IMR-90 (cell line): ENCODE results near the gene EFHC1. TPM values are rescaled to one million over a fixed set of nuclear protein-coding genes. Genes with fewer than 3 reads are reported as not detected.

ENCODE experiments used
- ATAC-seq: fragments of 200-7000 bp; cut with Tn5 transposase; 2 replicates; pipeline ENCODE4 v1.9.1; 2020; ENCODE audit warnings: low read depth, mild to moderate bottlenecking, moderate library complexity
- BruUV-seq: library from RNA; stranded (reverse); fragments of 400-500 nt; replicated peaks from 2 replicates; lab custom pipeline; 2021; lab: Mats Ljungman, UMichigan
- CTCF ChIA-PET: fragments of 300-600 bp; formaldehyde crosslinking; extraction: SDS; loops from one replicate; lab custom pipeline; 2021; ENCODE audit warnings: antibody characterized with exemption; lab: Yijun Ruan, JAX
- POLR2A ChIA-PET: fragments of 300-600 bp; sonication (Branson Sonifier 250); formaldehyde crosslinking; loops from one replicate; lab custom pipeline; 2022; ENCODE audit warnings: antibody characterized with exemption; ENCODE audit not compliant: unreplicated experiment; lab: Charles Lee
- DNase-seq: peaks from one replicate; pipeline ENCODE4 v3.0.0; 2013
- H2AFZ ChIP-seq: replicated peaks from 2 replicates; pipeline ENCODE3; 2013; ENCODE audit warnings: low read length, mild to moderate bottlenecking; ENCODE audit not compliant: poor library complexity
- H2AK5ac ChIP-seq: 2 replicates; pipeline ENCODE4 v1.6.1; 2013; ENCODE audit warnings: low read depth, low read length, inconsistent platforms
- H2AK9ac ChIP-seq: replicated peaks from 2 replicates; pipeline ENCODE3; 2013; ENCODE audit warnings: mild to moderate bottlenecking, low read depth, low read length, moderate library complexity; ENCODE audit not compliant: poor library complexity
- H2BK120ac ChIP-seq: 2 replicates; pipeline ENCODE4 v1.6.1; 2013; ENCODE audit warnings: low read depth, low read length, inconsistent platforms
- H2BK15ac ChIP-seq: 3 replicates; pipeline ENCODE4 v1.6.1; 2013; ENCODE audit warnings: low read depth, low read length, inconsistent platforms
- H2BK20ac ChIP-seq: 2 replicates; pipeline ENCODE4 v1.6.1; 2013; ENCODE audit warnings: low read depth, mild to moderate bottlenecking, inconsistent platforms, low read length, moderate library complexity
- H2BK5ac ChIP-seq: 2 replicates; pipeline ENCODE4 v1.6.1; 2013; ENCODE audit warnings: mild to moderate bottlenecking, low read depth, low read length, inconsistent platforms; ENCODE audit not compliant: poor library complexity, severe bottlenecking
- H3K14ac ChIP-seq: replicated peaks from 2 replicates; pipeline ENCODE4 v1.6.1; 2013; ENCODE audit warnings: low read depth, low read length, inconsistent platforms
- H3K18ac ChIP-seq: 2 replicates; pipeline ENCODE4 v1.6.1; 2013; ENCODE audit warnings: low read depth, low read length, control low read depth
- H3K23ac ChIP-seq: 2 replicates; pipeline ENCODE4 v1.6.1; 2013; ENCODE audit warnings: low read depth, low read length, inconsistent platforms
- H3K27ac ChIP-seq: 2 replicates; pipeline ENCODE4 v1.5.1; 2013; ENCODE audit warnings: mild to moderate bottlenecking, control low read depth, low read length; ENCODE audit not compliant: insufficient read depth
- H3K27me3 ChIP-seq: 2 replicates; pipeline ENCODE4 v1.6.1; 2013; ENCODE audit warnings: low read length; ENCODE audit not compliant: control insufficient read depth, insufficient read depth
- H3K36me3 ChIP-seq: 2 replicates; pipeline ENCODE4 v1.6.1; 2013; ENCODE audit warnings: low read length, mixed read lengths; ENCODE audit not compliant: control insufficient read depth, insufficient read depth
- H3K4ac ChIP-seq: 2 replicates; pipeline ENCODE4 v1.6.1; 2013; ENCODE audit warnings: low read depth, low read length, inconsistent platforms
- H3K4me1 ChIP-seq: 2 replicates; pipeline ENCODE4 v1.6.1; 2013; ENCODE audit warnings: low read length, mixed read lengths; ENCODE audit not compliant: control insufficient read depth, insufficient read depth
- H3K4me2 ChIP-seq: 2 replicates; pipeline ENCODE4 v1.6.1; 2013; ENCODE audit warnings: low read depth, mild to moderate bottlenecking, control low read depth, low read length, moderate library complexity
- H3K4me3 ChIP-seq: 2 replicates; pipeline ENCODE4 v1.5.1; 2013; ENCODE audit warnings: low read depth, mild to moderate bottlenecking, control low read depth, low read length, moderate library complexity; ENCODE audit not compliant: insufficient read depth
- H3K56ac ChIP-seq: 2 replicates; pipeline ENCODE4 v1.6.1; 2013; ENCODE audit warnings: low read length, inconsistent platforms; ENCODE audit not compliant: insufficient read depth; ENCODE audit errors: extremely low read depth
- H3K79me1 ChIP-seq, 2 experiments: 2 replicates each; pipeline ENCODE4 v1.6.1; 2013; ENCODE audit warnings: low read length in 2 of 2, inconsistent platforms in 1 of 2, low read depth in 1 of 2
- H3K9ac ChIP-seq: 2 replicates; pipeline ENCODE4 v1.6.1; 2013; ENCODE audit warnings: low read depth, low read length, control low read depth
- H3K9me1 ChIP-seq: 2 replicates; pipeline ENCODE4 v1.6.1; 2013; ENCODE audit warnings: low read length, inconsistent platforms; ENCODE audit not compliant: insufficient read depth
- H3K9me3 ChIP-seq: 2 replicates; pipeline ENCODE4 v1.6.1; 2013; ENCODE audit warnings: low read length; ENCODE audit not compliant: control insufficient read depth, insufficient read depth
- H4K20me1 ChIP-seq: 2 replicates; pipeline ENCODE4 v1.6.1; 2013; ENCODE audit warnings: low read length, inconsistent platforms; ENCODE audit not compliant: insufficient read depth
- H4K5ac ChIP-seq: 2 replicates; pipeline ENCODE4 v1.6.1; 2013; ENCODE audit warnings: mild to moderate bottlenecking, low read depth, low read length, control low read depth
- H4K8ac ChIP-seq, 2 experiments: 2 replicates each; pipeline ENCODE4 v1.6.1; 2013; ENCODE audit warnings: low read depth in 2 of 2, low read length in 2 of 2, control low read depth in 1 of 2, inconsistent platforms in 1 of 2
- H4K91ac ChIP-seq: 2 replicates; pipeline ENCODE4 v1.6.1; 2013; ENCODE audit warnings: low read depth, low read length, inconsistent platforms; ENCODE audit not compliant: insufficient read depth
- BHLHE40 ChIP-seq: fragments of 150-350 bp; IDR thresholded peaks from 2 replicates; pipeline ENCODE4 v1.6.1; 2016; ENCODE audit warnings: mild to moderate bottlenecking, low read depth, low read length
- CEBPB ChIP-seq: IDR thresholded peaks from 2 replicates; pipeline ENCODE4 v1.6.1; 2012; ENCODE audit warnings: low read depth, low read length, improper control_type of control experiment
- CHD1 ChIP-seq: IDR thresholded peaks from 2 replicates; pipeline ENCODE4 v1.6.1; 2012; ENCODE audit warnings: low read depth, low read length, improper control_type of control experiment
- CTCF ChIP-seq: conservative IDR thresholded peaks from 2 replicates; pipeline ENCODE4 v1.5.1; 2012; ENCODE audit warnings: mild to moderate bottlenecking, low read depth, low read length, improper control_type of control experiment
- FOS ChIP-seq: fragments of 150-350 bp; IDR thresholded peaks from 2 replicates; pipeline ENCODE4 v1.6.1; 2016; ENCODE audit warnings: low read depth, low read length
- MAFK ChIP-seq: IDR thresholded peaks from 2 replicates; pipeline ENCODE4 v1.6.1; 2012; ENCODE audit warnings: low read depth, low read length, improper control_type of control experiment
- MAZ ChIP-seq: IDR thresholded peaks from 2 replicates; pipeline ENCODE4 v1.6.1; 2012; ENCODE audit warnings: low read depth, mild to moderate bottlenecking, low read length, improper control_type of control experiment, moderate library complexity, borderline replicate concordance
- MXI1 ChIP-seq: IDR thresholded peaks from 2 replicates; pipeline ENCODE4 v1.6.1; 2012; ENCODE audit warnings: low read depth, mild to moderate bottlenecking, low read length, moderate library complexity, borderline replicate concordance
- POLR2A ChIP-seq: IDR thresholded peaks from 2 replicates; pipeline ENCODE4 v1.6.1; 2012; ENCODE audit warnings: mild to moderate bottlenecking, low read depth, low read length
- RAD21 ChIP-seq: IDR thresholded peaks from 2 replicates; pipeline ENCODE4 v1.6.1; 2012; ENCODE audit warnings: low read length, improper control_type of control experiment
- RCOR1 ChIP-seq: IDR thresholded peaks from 2 replicates; pipeline ENCODE4 v1.6.1; 2012; ENCODE audit warnings: mild to moderate bottlenecking, low read length, improper control_type of control experiment; ENCODE audit not compliant: insufficient replicate concordance
- RFX5 ChIP-seq: IDR thresholded peaks from 2 replicates; pipeline ENCODE4 v1.8.0; 2012; ENCODE audit warnings: low read depth, mild to moderate bottlenecking, low read length, moderate library complexity
- SMC3 ChIP-seq: fragments of 150-350 bp; IDR thresholded peaks from 2 replicates; pipeline ENCODE4 v1.6.1; 2016; ENCODE audit warnings: low read depth, mild to moderate bottlenecking, antibody characterized with exemption, low read length, moderate library complexity
- WGBS, 2 experiments: methylation state at CpG; one replicate each; pipeline versions ENCODE4 v1.1.5 to v1.1.7; 2013; ENCODE audit warnings: missing lambda C conversion rate in 2 of 2; ENCODE audit not compliant: insufficient read length in 1 of 2; ENCODE audit errors: extremely low coverage in 2 of 2; 5-methylcytosine and 5-hydroxymethylcytosine counted together
- dilution Hi-C: fragments of 300-500 bp; cut with HindIII; formaldehyde crosslinking; loops from one replicate; pipeline ENCODE4 v1.14.3; 2018; ENCODE audit warnings: low sequenced_read_pairs; ENCODE audit not compliant: unreplicated experiment
- in situ Hi-C: fragments of 300-500 bp; cut with MboI; formaldehyde crosslinking; loops from 3 replicates; pipeline ENCODE4 v1.14.3; 2019; ENCODE audit warnings: low sequenced_read_pairs, inconsistent platforms, mixed read lengths
- intact Hi-C: fragments of 100-400 bp; cut with micrococcal nuclease; formaldehyde crosslinking; loops from 2 replicates; pipeline ENCODE4 v1.10.0; 2022
- polyA plus RNA-seq, 3 experiments: library from polyadenylated mRNA; depleted of rRNA; stranded (reverse); fragments of >200 nt; gene quantifications; 2 replicates each; pipeline ENCODE4 v1.2.3, GENCODE V29; 2012; ENCODE audit warnings: low replicate concordance in 1 of 3
- total RNA-seq: library from RNA; depleted of rRNA; stranded (reverse); fragments of >200 nt; gene quantifications from 2 replicates; pipeline ENCODE4 v1.2.3, GENCODE V29; 2012
- TF ChIP-seq, protein P1 (sequence below): fragments of 150-350 bp; IDR thresholded peaks from 2 replicates; pipeline ENCODE4 v1.6.1; 2016; ENCODE audit warnings: low read depth, mild to moderate bottlenecking, low read length, moderate library complexity, borderline replicate concordance
- TF ChIP-seq, protein P2 (sequence below): fragments of 150-350 bp; IDR thresholded peaks from 2 replicates; pipeline ENCODE4 v1.6.1; 2017; ENCODE audit warnings: mild to moderate bottlenecking, antibody characterized with exemption, low read length, low read depth

EFHC1 gene
- total and polyA plus RNA-seq, 2 of the 4 experiments (the other 2 are of a cell fraction): 14.0 to 23.0 TPM

DNA sequence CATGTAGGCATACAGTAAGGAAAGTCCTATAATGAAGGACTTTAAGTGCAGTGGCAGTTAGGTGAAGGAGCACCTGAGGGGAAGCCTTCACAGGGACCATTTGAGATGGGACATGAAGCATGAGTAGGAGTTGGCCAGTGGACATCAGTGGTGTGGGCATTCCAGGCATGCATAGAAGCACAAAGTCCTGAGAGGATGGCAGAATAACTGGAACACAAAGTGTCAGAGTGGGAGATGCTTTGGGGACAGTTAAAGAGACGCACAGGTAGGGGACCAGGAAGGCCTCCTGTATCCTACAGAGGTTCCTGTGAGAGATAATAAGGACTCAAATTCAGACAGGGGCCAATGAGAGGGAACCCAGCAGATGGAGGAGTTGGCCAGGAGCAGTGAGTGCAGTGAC, 26.4 kb upstream of the EFHC1 start:
- Histone ChIP-seq H3K18ac (no peak overlapping the region), H3K79me1 (no peaks in the 10 kb centered on the region; a peak in 1 of 4 replicates), H3K9me1 (peaks cover 8% of the 10 kb centered on the region; the same call in 1 of the 2 replicates), H3K14ac (no peak overlapping the region), H4K20me1 (no peaks in the 10 kb centered on the region), H2BK5ac (no peak overlapping the region), H3K4ac (no peak overlapping the region), H3K56ac (no peak overlapping the region), H2AFZ (no peak overlapping the region), H3K4me1 (peaks cover 5% of the 10 kb centered on the region), H2BK120ac (no peak overlapping the region), H2AK9ac (no peak overlapping the region), H4K5ac (no peak overlapping the region), H4K91ac (no peak overlapping the region), H3K4me2 (no peak overlapping the region), H2BK20ac (no peak overlapping the region), H3K23ac (no peak overlapping the region), H3K27me3 (no peaks in the 10 kb centered on the region), H3K9ac (no peak overlapping the region), H3K36me3 (no peaks in the 10 kb centered on the region), H3K4me3 (no peak overlapping the region), H3K9me3 (no peaks in the 10 kb centered on the region), H2AK5ac (no peak overlapping the region), H2BK15ac (no peak overlapping the region), H3K27ac (no peak overlapping the region), H4K8ac (no peak overlapping the region)
- intact Hi-C loops (no loop called here), in situ Hi-C loops (loop anchor here (10.0 kb wide), 1 partner anchor 229 kb away; no protein-coding TSS in a partner anchor), dilution Hi-C loops (no loop called here)
- TF ChIP-seq CTCF (no peak), RFX5 (no peak), POLR2A (no peak), BHLHE40 (no peak), FOS (no peak), SMC3 (no peak), CEBPB (no peak), RAD21 (no peak), RCOR1 (no peak), CHD1 (no peak), MXI1 (no peak), MAZ (no peak), MAFK (no peak)
- TF ChIP-seq, protein P1, sequence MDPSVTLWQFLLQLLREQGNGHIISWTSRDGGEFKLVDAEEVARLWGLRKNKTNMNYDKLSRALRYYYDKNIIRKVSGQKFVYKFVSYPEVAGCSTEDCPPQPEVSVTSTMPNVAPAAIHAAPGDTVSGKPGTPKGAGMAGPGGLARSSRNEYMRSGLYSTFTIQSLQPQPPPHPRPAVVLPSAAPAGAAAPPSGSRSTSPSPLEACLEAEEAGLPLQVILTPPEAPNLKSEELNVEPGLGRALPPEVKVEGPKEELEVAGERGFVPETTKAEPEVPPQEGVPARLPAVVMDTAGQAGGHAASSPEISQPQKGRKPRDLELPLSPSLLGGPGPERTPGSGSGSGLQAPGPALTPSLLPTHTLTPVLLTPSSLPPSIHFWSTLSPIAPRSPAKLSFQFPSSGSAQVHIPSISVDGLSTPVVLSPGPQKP: no peak
- TF ChIP-seq, protein P2, sequence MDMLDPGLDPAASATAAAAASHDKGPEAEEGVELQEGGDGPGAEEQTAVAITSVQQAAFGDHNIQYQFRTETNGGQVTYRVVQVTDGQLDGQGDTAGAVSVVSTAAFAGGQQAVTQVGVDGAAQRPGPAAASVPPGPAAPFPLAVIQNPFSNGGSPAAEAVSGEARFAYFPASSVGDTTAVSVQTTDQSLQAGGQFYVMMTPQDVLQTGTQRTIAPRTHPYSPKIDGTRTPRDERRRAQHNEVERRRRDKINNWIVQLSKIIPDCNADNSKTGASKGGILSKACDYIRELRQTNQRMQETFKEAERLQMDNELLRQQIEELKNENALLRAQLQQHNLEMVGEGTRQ: no peak
- POLR2A ChIA-PET: no interaction called here
- CTCF ChIA-PET: no interaction called here
- no CpG with 5 or more reads among the region's 1 CpG for WGBS, 2 experiments
- no peak for DNase-seq
- no peak for ATAC-seq
- no TSS peak for BruUV-seq
